Measurements from ENCODE around the gene ATAD3C. TPM values are rescaled to one million over a fixed set of nuclear protein-coding genes. Genes with fewer than 3 reads are reported as not detected.

Gene ATAD3C
- total RNA-seq, 3 donors from 2014 or later, result 0.33 to 1.1 (median 0.74) TPM

Other genes starting within 250 kb of the ATAD3C start
- gene TNFRSF18, start 243.1 kb upstream of the ATAD3C start, total RNA-seq, result 100 to 1,000 TPM; 102 to 212 (median 155) TPM
- gene TNFRSF4, start 235.5 kb upstream of the ATAD3C start, total RNA-seq, result 100 to 1,000 TPM; 480 to 735 (median 495) TPM
- gene SDF4, start 217.7 kb upstream of the ATAD3C start, total RNA-seq, result 100 to 1,000 TPM; 191 to 242 (median 193) TPM
- gene B3GALT6, start 217.5 kb upstream of the ATAD3C start, total RNA-seq, result 10 to 100 TPM; 38.0 to 40.8 (median 39.0) TPM
- 1 to 10 TPM; 1.6 to 2.2 (median 2.1) TPM for gene C1QTNF12, start 203.0 kb upstream of the ATAD3C start, total RNA-seq
- 10 to 100 TPM; 89.3 to 93.6 (median 91.2) TPM for gene UBE2J2, start 175.8 kb upstream of the ATAD3C start, total RNA-seq
- gene SCNN1D, start 169.3 kb upstream of the ATAD3C start, total RNA-seq, result 1 to 10 TPM; 2.8 to 3.9 (median 3.2) TPM
- gene ACAP3, start 141.8 kb upstream of the ATAD3C start, total RNA-seq, result 10 to 100 TPM; 28.4 to 37.6 (median 30.1) TPM
- 10 to 100 TPM; 38.9 to 40.7 (median 39.5) TPM for gene PUSL1, start 141.1 kb upstream of the ATAD3C start, total RNA-seq
- gene INTS11, start 125.0 kb upstream of the ATAD3C start, total RNA-seq, result 100 to 1,000 TPM; 164 to 181 (median 172) TPM
- gene CPTP, start 124.9 kb upstream of the ATAD3C start, total RNA-seq, result 10 to 100 TPM; 16.0 to 18.4 (median 18.1) TPM
- under 1 TPM; 0.15 to 0.29 (median 0.19) TPM for gene TAS1R3, start 118.4 kb upstream of the ATAD3C start, total RNA-seq
- 10 to 100 TPM; 70.7 to 74.6 (median 72.1) TPM for gene DVL1, start 100.3 kb upstream of the ATAD3C start, total RNA-seq
- under 1 TPM; 0.41 to 0.53 (median 0.47) TPM for gene MXRA8, start 91.1 kb upstream of the ATAD3C start, total RNA-seq
- 100 to 1,000 TPM; 218 to 244 (median 220) TPM for gene AURKAIP1, start 74.5 kb upstream of the ATAD3C start, total RNA-seq
- 100 to 1,000 TPM; 112 to 127 (median 118) TPM for gene CCNL2, start 50.4 kb upstream of the ATAD3C start, total RNA-seq
- 100 to 1,000 TPM; 254 to 300 (median 271) TPM for gene MRPL20, start 42.4 kb upstream of the ATAD3C start, total RNA-seq
- under 1 TPM in 1 of 3 donors, not detected in 2; 0.15 TPM for gene ANKRD65, start 28.4 kb upstream of the ATAD3C start, total RNA-seq
- under 1 TPM; 0.18 to 0.58 (median 0.19) TPM for gene VWA1, start 14.0 kb upstream of the ATAD3C start, total RNA-seq
- gene ATAD3B, start 22.1 kb downstream of the ATAD3C start, total RNA-seq, result 100 to 1,000 TPM; 193 to 208 (median 194) TPM
- 100 to 1,000 TPM; 151 to 180 (median 154) TPM for gene ATAD3A, start 62.5 kb downstream of the ATAD3C start, total RNA-seq
- gene TMEM240, start 90.9 kb downstream of the ATAD3C start, total RNA-seq, result under 1 TPM in 2 of 3 donors, not detected in 1; 0.46 to 0.63 TPM
- 100 to 1,000 TPM; 142 to 170 (median 148) TPM for gene SSU72, start 125.2 kb downstream of the ATAD3C start, total RNA-seq
- gene FNDC10, start 150.4 kb downstream of the ATAD3C start, total RNA-seq, result 1 to 10 TPM; 3.0 to 4.8 (median 3.8) TPM
- gene MIB2, start 165.8 kb downstream of the ATAD3C start, total RNA-seq, result 10 to 100 TPM; 37.4 to 40.3 (median 37.7) TPM
- gene MMP23B, start 182.5 kb downstream of the ATAD3C start, total RNA-seq, result 1 to 10 TPM in 2 of 3 donors, under 1 TPM in 1; 0.98 to 1.3 (median 1.0) TPM
- 10 to 100 TPM; 39.2 to 45.9 (median 43.0) TPM for gene CDK11B, start 209.3 kb downstream of the ATAD3C start, total RNA-seq
- gene SLC35E2B, start 243.1 kb downstream of the ATAD3C start, total RNA-seq, result 10 to 100 TPM; 14.8 to 27.2 (median 20.2) TPM